ENCODE data around the gene BOD1. TPM values are rescaled to one million over a fixed set of nuclear protein-coding genes. Genes with fewer than 3 reads are reported as not detected.

BOD1 gene
- polyA plus RNA-seq, 1 donor from 2014 or later = 14.0 TPM

GRCh38 chr5:173628501-173628900 lies 12.1 kb upstream of the BOD1 start:
- H3K9me3 Mint-ChIP-seq = no peaks in the 10 kb centered on the region
- H3K27me3 Mint-ChIP-seq = no peaks in the 10 kb centered on the region
- H3K36me3 Mint-ChIP-seq = no peaks in the 10 kb centered on the region
- H3K27ac Mint-ChIP-seq = no peak overlapping the region
- H3K4me1 Mint-ChIP-seq = peaks cover 6 to 14% (median 12%) of the 10 kb centered on the region in 3 donors
- H3K4me3 Mint-ChIP-seq = no peak overlapping the region

GRCh38 chr5:173627860-173628392 lies 11.5 kb upstream of the BOD1 start:
- Mint-ChIP-seq H3K9me3 (no peaks in the 10 kb centered on the region), H3K27ac (no peak overlapping the region), H3K27me3 (no peaks in the 10 kb centered on the region), H3K4me1 (peaks cover 6 to 14% (median 12%) of the 10 kb centered on the region in 3 donors), H3K36me3 (no peaks in the 10 kb centered on the region), H3K4me3 (no peak overlapping the region)

GRCh38 chr5:173627271-173627670 lies 10.8 kb upstream of the BOD1 start:
- Mint-ChIP-seq H3K27me3 (no peaks in the 10 kb centered on the region), H3K9me3 (no peaks in the 10 kb centered on the region), H3K27ac (no peak overlapping the region), H3K4me1 (peaks cover 6 to 14% (median 12%) of the 10 kb centered on the region in 3 donors), H3K36me3 (no peaks in the 10 kb centered on the region), H3K4me3 (no peak overlapping the region)

GRCh38 chr5:173626505-173626820 lies 10.0 kb upstream of the BOD1 start:
- H3K4me3 Mint-ChIP-seq = peak overlapping the region in 1 of 4 donors; percentile 12
- peak overlapping the region in 1 of 3 donors; percentile 67 for H3K27ac Mint-ChIP-seq
- H3K4me1 Mint-ChIP-seq = peaks cover 6 to 14% (median 12%) of the 10 kb centered on the region in 3 donors
- H3K36me3 Mint-ChIP-seq = no peaks in the 10 kb centered on the region
- no peaks in the 10 kb centered on the region for H3K9me3 Mint-ChIP-seq
- no peaks in the 10 kb centered on the region for H3K27me3 Mint-ChIP-seq

- Mint-ChIP-seq H3K9me3 (no peaks in the 10 kb centered on the region), H3K4me3 (peak overlapping the region in 1 of 4 donors; percentile 89), H3K4me1 (peaks cover 6 to 14% (median 12%) of the 10 kb centered on the region in 3 donors), H3K36me3 (no peaks in the 10 kb centered on the region), H3K27me3 (no peaks in the 10 kb centered on the region), H3K27ac (peak overlapping the region in 1 of 3 donors; percentile 67)
These were observed 9.4 kb upstream of the BOD1 start for GRCh38 chr5:173625673-173626504.

- Mint-ChIP-seq H3K4me3 (no peak overlapping the region), H3K4me1 (peaks cover 6 to 14% (median 10%) of the 10 kb centered on the region in 3 donors), H3K27ac (no peak overlapping the region), H3K9me3 (no peaks in the 10 kb centered on the region), H3K36me3 (no peaks in the 10 kb centered on the region), H3K27me3 (no peaks in the 10 kb centered on the region)
These were observed 8.8 kb upstream of the BOD1 start for GRCh38 chr5:173625261-173625660.

- Mint-ChIP-seq H3K27me3 (no peaks in the 10 kb centered on the region), H3K27ac (no peak overlapping the region), H3K4me1 (peaks cover 6 to 14% (median 10%) of the 10 kb centered on the region in 3 donors), H3K36me3 (no peaks in the 10 kb centered on the region), H3K9me3 (no peaks in the 10 kb centered on the region), H3K4me3 (no peak overlapping the region)
These were observed 7.8 kb upstream of the BOD1 start for GRCh38 chr5:173624282-173624681.

- H3K27me3 Mint-ChIP-seq = no peaks in the 10 kb centered on the region
- H3K9me3 Mint-ChIP-seq = no peaks in the 10 kb centered on the region
- no peak overlapping the region for H3K27ac Mint-ChIP-seq
- H3K36me3 Mint-ChIP-seq = no peaks in the 10 kb centered on the region
- peaks cover 9 to 19% (median 14%) of the 10 kb centered on the region in 3 donors for H3K4me1 Mint-ChIP-seq
- no peak overlapping the region for H3K4me3 Mint-ChIP-seq
These were observed 7.3 kb upstream of the BOD1 start for GRCh38 chr5:173623789-173624188.

- peaks cover 10 to 20% (median 15%) of the 10 kb centered on the region in 3 donors for H3K4me1 Mint-ChIP-seq
- H3K27ac Mint-ChIP-seq = no peak overlapping the region
- H3K4me3 Mint-ChIP-seq = no peak overlapping the region
- no peaks in the 10 kb centered on the region for H3K27me3 Mint-ChIP-seq
- H3K36me3 Mint-ChIP-seq = no peaks in the 10 kb centered on the region
- no peaks in the 10 kb centered on the region for H3K9me3 Mint-ChIP-seq
These were observed 6.9 kb upstream of the BOD1 start for GRCh38 chr5:173623296-173623771.

GRCh38 chr5:173622183-173623047 lies 6.0 kb upstream of the BOD1 start:
- H3K4me3 Mint-ChIP-seq = no peak overlapping the region
- H3K27ac Mint-ChIP-seq = no peak overlapping the region
- peaks cover 10 to 20% (median 15%) of the 10 kb centered on the region in 3 donors for H3K4me1 Mint-ChIP-seq
- no peaks in the 10 kb centered on the region for H3K36me3 Mint-ChIP-seq
- no peaks in the 10 kb centered on the region for H3K9me3 Mint-ChIP-seq
- no peaks in the 10 kb centered on the region for H3K27me3 Mint-ChIP-seq

- no peak overlapping the region for H3K27ac Mint-ChIP-seq
- no peaks in the 10 kb centered on the region for H3K27me3 Mint-ChIP-seq
- no peaks in the 10 kb centered on the region for H3K36me3 Mint-ChIP-seq
- no peak overlapping the region for H3K4me3 Mint-ChIP-seq
- H3K4me1 Mint-ChIP-seq = peaks cover 15 to 16% (median 16%) of the 10 kb centered on the region in 3 donors
- no peaks in the 10 kb centered on the region for H3K9me3 Mint-ChIP-seq
These were observed 4.3 kb upstream of the BOD1 start for GRCh38 chr5:173620784-173621183.

GRCh38 chr5:173618927-173619519 lies 2.6 kb upstream of the BOD1 start:
- no peaks in the 10 kb centered on the region for H3K9me3 Mint-ChIP-seq
- H3K4me3 Mint-ChIP-seq = peak overlapping the region in 2 of 4 donors; percentile 72 to 85
- peak overlapping the region in 1 of 3 donors; percentile 66 for H3K27ac Mint-ChIP-seq
- H3K4me1 Mint-ChIP-seq = peaks cover 15 to 28% (median 27%) of the 10 kb centered on the region in 3 donors
- H3K27me3 Mint-ChIP-seq = no peaks in the 10 kb centered on the region
- no peaks in the 10 kb centered on the region for H3K36me3 Mint-ChIP-seq

GRCh38 chr5:173615884-173616576 lies 420 bp downstream of the BOD1 start:
- Mint-ChIP-seq H3K4me1 (peaks cover 15 to 31% (median 27%) of the 10 kb centered on the region in 3 donors), H3K27ac (peak overlapping the region; percentile 47 to 98 (median 97)), H3K9me3 (no peaks in the 10 kb centered on the region), H3K4me3 (peak overlapping the region; percentile 94 to 98 (median 96)), H3K27me3 (no peaks in the 10 kb centered on the region), H3K36me3 (no peaks in the 10 kb centered on the region)

GRCh38 chr5:173614591-173614990 lies 1.9 kb downstream of the BOD1 start:
- Mint-ChIP-seq H3K4me1 (peaks cover 15 to 31% (median 27%) of the 10 kb centered on the region in 3 donors), H3K27ac (no peak overlapping the region), H3K9me3 (no peaks in the 10 kb centered on the region), H3K36me3 (no peaks in the 10 kb centered on the region), H3K4me3 (peak overlapping the region in 2 of 4 donors; percentile 94 to 98), H3K27me3 (no peaks in the 10 kb centered on the region)

All from IgD-negative memory B cell (primary cell).